ENCODE results near the gene AMBRA1.

Gene AMBRA1

DNA sequence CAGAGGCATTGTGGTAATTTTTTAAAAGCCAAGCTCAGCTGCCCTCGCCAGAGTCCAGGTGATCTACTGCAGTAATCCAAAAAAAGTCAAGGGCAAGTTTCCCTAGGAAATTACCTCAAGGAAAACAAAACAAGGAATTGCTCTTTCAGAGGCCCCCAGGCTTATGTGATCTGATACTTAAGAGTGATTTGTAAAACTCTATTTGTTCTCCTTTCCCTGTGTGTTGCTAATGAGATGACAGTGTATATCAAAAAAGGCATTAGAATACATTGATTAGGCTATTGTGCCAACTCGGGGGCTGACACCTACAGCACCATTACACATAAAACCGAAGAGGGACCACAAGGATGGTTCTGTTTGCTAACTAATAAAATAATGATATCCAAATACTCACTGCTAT, 157.7 kb downstream of the AMBRA1 start:
- no peak for DNase-seq

DNA sequence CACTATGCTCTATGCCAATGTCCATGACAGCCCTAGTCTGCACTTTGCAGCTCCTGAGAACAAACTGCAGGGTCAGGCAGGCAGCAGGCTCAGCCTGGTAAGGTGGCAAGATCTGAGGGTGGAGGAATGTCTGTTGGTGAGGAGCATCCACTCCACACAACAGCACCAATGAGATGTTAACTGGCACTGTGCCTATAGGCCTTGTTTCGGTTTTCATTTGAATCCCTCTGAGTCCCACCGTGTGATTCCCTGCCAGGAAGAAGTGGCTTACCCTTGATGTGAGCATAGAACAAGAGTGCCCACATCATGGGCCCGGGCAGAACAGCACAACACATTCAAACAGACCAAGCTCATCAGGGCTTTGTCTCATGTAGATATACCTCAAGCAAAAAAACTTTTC, 158.1 kb downstream of the AMBRA1 start:
- no peak for DNase-seq

DNA sequence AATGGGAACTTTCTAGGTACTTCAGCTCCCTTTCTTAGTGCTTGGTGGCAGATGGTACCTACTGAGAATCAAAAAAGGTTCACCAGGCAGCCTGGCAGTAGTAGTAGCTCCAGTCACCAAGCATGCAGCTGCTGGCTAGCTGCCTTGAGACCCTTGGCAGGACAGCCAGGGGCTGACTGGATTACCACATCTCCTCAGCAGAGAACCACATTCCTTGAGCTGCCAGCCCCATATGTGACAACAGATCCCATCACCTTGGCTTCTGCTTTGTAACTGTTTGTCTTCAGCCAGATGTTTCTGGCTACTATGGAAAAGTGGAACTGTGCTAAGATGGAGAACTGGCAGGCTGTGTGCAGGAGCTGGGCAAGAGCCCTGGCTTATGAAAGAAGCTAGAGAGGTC, 162.6 kb downstream of the AMBRA1 start:
- DNase-seq, result no peak

DNA sequence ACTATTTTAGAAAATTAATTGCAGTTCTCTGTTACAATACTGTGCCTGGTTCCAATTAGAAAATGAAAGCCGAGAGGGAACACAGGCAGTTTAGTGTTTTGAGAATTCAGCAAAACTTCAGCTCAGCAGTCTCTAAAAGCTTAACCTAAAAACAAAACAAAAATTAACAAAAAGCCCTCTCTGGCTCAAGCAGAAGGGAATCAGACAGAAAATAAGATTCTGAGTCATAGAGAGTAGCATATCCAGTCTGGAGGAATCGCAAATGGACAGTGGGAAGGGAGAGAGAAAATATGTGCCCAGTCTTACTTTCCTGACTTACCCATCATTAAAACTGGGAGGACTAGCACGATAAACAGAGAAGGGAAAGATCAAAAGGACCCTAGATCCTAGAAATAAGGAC, 164.1 kb downstream of the AMBRA1 start:
- DNase-seq, result no peak

DNA sequence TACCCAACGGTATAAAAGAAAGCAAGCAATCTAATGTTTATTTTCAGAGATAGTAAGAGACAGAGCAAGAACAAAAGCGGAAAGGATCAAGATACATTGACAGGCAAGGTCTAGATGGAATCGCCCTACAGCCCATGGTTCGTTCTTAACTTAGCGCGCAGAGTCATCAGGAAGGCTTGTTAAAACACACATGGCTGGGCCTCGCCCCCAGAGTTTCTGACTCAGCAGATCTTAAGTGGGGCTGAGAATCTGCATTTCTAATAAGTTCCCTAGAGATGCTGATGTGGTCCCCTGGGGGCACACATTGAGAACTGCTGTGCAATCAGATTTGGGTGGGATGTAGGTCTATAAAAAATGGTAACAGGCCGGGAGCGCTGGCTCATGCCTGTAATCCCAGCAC, 166.5 kb downstream of the AMBRA1 start:
- DNase-seq, result no peak

DNA sequence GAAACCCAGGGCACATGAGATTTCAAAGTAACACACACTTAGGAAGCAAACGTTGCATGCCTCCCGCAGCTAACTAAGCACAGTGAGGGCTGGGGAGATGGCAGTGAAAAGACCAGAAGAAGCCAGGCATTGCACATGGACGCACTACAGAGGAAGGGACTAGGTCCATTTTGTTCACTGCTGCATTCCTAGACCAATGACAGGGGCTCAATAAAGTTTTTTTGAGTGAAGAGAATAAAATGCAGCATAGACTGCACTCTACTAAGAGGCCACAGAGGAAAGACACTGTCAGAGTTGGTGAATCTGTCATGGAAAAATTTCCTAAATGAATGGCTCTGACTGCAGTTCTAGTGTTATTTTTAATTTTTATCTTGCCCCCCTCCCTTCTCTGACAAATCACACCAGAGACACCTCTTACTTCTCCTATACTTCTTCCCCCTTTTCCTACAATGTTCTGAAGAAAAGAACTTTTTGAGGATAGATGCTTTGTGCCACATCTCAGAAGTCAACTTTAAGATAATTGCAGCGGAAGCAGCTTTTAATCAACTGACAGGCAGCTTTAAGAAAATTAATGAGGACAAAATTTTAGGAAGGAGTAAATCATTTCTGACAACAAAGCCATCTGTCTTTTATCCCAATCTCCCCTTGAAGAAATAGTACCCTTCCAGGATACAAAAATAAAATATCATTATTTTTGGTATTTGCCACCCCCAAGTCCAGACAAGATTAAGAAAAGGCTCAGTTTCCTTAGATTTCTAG, 167.4 kb downstream of the AMBRA1 start:
- DNase-seq, result no peak

DNA sequence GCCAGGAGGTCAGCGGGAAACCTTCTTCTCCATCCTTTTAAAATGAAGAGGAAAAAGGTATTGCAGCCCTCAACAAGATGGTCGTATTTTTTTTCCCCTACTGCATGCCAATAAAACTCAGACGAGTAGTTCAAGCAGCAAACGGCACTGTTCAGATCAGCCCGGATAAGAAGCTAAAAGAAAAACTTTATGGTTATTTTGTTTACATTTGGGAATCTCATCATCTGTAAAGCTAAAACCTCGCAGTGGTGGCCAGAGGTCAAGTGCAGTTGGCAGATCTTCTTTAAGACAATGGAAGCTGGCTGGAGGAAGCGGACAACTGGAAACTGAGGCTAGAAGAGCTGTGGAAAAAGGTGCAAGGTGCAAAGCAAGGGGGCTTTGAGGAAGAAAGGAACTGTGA, 171.2 kb downstream of the AMBRA1 start:
- no peak for DNase-seq

DNA sequence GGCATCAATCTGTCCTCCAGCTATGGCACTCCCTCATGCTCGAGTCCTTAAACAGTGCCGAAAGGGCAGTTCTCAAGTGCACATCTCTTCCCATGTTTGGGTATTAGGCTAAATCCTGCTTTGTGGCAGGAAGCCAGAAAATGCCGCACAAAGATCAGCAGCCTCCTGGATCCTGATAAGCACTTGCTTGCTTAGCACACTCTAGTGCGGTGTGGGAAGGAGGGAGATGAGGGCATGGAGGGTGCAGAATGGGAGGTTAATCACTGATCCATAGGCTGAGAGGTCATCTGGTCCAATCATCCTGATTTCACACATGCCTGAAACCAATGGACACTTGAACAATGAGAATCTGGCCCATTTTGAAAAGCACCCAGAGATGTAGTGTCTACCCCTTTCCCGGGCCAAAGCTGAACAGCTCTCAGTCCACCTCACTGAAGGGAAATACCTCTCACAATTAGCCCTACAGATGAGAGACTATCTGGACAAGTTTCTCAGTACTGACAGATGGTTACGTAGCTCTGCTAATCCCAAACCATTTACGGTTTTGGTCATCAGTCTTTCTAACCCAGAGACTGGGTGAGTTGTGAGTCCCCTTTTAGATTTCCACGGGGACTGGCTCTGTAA, 172.5 kb downstream of the AMBRA1 start:
- no peak for DNase-seq

DNA sequence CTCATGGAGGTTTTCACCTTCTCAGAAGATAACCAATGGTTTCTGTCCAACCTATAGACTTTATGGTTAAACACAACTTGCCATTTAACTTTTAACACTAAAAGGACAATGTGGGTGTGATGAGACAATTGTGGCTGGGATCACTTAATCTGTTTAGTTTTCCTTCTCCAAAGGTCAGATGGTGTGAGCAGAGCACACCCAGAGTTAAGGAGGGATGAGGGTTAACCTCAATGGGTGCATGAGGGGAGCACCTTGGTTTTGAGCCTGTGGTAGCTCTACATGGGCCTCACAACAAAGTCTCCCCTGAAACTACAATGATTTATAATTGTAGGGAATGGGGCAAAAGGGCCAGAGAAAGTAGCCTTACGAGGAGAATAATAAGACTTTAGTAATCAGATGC, 173.3 kb downstream of the AMBRA1 start:
- DNase-seq, result no peak

DNA sequence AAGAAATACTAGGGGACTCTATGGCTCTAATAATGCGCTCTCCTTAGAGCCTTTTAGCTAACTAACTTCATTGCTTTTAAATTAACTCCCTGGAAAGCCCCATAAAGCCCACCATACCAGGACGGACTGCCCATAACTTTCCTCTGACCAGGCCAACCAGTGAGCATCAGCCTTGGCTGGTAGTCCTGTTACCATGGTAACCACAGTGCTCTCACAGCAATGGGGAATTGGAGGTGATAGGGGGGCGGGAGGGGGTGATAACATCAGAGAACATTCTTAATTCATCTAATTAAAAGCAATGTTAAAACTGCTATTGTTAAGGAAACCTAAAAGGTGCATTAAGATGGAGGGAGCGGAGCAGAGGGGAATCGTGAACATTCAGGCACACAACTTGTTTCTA, 175.1 kb downstream of the AMBRA1 start:
- DNase-seq, result no peak

DNA sequence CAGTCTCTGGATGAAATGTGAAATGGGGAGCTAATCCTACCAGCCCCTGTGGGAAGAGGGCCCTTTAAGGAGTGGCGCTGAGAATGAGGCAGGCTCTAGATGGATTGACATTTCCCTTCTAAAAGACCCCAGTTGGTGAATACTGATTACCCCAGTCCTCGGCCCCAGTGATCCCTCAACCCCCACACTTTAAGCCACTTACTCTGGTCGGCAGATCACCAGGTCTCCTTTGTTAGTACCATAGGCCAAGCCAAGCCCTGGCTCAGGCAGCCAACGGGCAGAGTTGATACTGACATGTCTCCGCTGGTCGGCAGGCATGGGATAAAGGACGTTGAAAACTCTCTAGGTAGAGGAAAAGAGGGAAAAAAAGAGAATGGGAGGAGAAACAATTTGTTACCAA, 176.1 kb downstream of the AMBRA1 start:
- no peak for DNase-seq

DNA sequence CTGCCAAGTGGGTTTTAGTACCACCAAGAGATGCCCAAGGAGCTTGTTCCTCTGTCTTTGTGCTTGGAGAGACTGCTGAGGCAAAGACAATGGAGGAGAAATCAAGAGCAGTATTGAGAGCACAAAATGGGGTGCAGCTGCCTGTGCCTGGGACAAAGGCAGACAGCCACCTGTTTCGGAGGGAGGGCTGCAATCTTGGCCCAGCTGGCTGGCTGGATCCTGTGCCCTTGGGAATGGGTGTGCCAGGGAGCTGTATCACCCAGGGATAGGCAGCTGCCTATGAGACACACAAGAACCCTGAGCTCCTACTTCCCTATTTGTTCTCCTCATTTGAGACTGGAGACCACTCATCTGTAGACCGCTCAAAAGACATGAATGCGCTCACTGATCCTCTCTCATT, 178.9 kb downstream of the AMBRA1 start:
- no peak for DNase-seq

DNA sequence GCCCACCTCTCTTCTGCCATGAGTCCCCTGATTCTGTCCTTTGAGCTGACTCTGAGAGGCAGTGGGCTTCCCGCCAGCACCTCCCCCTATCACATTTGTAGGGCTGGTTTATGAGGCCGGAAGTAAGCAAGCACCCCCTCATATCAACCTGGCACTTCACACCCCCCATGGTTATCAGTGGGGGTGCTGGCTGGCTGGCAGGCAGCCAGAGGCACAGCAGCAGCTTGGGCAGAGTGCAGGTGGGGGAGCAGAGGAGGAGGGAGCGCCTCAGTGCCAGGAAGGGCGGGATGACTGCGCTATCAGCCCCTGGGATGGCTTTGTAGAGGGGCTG, 179.4 kb downstream of the AMBRA1 start:
- DNase-seq, result no peak

DNA sequence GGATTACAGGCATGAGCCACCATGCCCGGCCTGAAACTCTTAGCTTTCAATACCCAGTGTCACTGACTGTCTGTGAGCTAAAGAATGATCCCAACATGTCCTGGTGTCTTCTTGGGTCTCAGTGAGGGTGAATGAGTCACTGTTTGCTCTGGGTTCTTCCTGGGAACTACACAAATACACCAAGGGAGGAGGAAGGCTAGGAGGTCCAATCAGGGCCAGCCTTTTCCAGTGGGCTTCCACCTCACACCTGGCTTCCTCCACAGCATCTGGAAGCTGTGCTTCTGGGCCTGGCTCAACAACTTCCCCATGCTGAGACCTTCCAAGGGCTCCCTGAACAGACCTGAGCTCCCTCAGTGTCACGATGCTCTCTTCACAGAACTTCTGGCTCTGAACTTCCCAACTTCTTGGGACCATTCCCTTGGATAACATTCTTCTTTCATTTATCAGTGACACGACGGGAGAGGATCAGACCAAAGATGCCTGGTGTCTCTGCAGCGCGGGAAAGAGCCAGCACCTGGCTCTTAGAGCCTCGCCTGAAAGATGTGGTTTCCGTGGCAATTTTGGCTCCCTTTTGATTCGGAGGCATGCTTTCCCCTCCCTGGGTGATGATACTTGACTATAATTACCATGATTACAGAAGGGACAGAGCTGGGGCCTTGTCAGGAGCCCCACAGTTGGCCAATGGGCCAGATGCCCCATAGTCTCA, 179.9 kb downstream of the AMBRA1 start:
- no peak for DNase-seq

DNA sequence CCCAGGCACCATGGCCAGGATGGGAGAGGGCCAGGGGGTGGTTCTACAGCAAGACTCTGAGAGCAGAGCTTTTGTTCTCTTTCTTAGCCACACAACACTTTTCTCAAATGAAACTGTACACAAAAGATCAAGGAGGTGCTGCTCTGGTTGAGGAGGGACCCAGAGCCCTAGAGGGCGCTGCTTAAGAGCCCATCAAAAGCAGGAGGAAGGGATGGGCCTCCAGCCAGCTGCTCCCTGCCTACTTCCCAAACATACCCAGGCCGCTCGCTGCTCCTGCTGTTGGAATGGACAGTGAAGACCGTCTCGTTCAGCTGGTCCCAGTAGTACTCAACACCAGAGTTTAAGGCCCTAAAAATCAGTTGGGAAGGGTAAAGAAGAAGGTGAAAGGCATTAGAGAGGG, 183.8 kb downstream of the AMBRA1 start:
- DNase-seq, result no peak

DNA sequence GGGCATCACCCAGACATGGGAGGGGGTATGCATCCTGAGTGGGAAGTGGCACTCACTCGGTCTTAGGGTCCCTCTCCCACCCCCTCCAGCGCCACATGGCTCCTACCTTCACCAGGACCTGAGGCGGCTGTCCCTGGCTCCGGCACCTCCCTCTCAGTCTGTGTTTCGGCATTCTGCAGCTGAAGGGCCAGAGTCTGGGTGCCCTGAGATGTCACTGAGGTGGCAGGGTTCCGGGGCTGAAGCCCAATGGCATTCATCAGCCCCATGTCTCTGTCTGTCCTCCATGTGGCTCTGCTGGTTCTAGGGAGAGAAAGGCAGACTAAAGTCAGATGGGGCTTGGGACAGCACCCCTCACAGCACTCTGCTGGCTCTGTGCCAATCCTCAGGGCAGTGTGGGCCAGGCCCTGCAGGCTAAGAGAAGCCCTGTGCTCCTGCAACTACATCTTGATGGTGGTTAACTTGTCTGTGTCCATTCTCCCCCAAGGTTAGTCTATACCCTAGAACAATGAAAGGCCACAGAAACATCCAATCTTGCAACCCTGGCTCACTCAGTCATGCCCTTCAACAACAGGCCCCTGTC, 185.3 kb downstream of the AMBRA1 start:
- no peak for DNase-seq

DNA sequence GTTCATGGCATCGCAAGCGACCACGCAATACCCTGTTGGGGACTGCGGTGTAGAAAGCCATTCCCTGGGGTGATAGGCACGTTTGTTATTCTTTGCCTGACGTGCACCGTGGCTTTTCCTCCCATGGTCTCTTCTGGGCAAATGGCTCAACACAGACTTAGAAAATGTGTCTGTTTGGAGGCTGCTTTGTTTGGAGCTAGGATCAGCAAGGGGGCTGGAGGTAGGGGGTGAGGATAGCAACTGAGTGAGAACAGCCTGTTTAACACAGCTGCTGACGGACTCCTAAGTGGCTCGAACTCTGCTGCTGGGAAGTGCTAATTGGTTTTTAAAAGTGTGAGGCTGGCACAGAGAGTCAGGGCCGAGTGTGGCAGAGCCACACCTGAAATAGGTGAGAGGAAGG, 186.2 kb downstream of the AMBRA1 start:
- DNase-seq, result no peak

DNA sequence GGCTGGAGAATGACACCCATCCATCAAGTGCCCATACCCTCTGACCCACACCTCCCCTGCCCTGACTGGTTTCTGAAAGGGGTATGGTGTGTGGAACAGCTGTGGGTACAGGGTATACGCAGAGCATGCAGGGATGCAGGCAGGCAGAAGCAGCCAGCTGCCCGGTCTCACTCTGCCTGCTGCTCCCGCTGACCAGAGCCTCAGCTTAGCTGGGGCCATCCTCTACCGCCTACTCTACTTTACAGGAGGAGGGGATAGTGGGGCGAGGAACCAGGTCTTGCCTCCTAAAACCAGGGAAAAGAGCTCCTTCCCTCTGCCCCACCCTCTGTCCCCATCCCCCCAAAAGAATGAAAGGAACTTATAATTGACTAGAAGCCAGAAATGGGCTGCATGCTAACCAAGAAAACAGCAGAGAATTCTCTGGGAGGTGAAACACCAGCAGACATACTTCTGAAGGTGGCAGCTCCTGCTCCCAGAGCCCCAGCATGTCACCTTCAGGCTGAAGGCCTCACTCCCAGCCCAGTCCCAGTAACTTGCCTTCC, 189.3 kb downstream of the AMBRA1 start:
- no peak for DNase-seq

DNA sequence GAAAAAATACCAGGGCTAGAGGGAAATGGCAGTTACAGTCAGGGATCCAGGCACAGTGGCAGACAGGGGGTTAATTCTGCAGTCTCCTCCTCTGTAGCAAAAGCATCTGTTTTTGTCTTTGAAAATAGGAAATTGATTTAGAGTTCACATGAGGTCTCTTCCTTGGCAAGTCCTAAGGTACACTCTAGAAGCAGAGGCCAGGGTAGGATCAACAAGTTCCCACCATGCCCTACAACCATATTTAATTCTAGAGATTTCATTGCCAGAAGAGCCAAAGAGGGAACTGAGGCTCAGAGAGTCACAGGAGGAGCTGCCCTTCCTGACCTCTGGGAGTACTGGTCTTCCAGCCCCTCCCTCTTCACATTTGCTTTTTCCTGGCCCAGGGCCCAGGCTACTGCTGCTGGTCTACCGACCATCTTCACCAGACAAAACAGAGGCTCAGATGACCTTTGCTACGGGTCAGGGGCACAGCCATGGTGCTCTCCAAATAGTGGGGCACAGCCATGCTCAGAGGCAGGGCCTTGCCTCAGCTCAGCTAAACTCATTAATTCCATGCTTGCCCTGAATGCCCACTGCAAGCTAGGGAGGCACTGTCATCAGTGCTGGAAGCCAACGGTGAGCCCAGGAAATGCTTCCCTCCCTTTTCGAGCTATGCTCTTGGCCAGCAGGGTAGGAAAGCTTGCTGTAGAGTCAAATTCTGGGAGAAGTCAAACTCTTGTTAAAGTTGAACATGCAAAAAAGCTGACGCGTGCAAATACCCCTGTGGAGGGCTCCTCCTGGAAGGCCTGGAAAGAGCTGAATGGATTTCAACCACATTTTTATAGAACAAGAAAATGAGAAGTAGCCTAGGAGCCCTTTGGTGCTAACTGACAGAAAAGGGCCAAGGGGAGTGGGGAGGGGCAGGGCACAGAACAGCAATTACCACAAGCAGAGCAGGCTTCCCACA, 190.6 kb downstream of the AMBRA1 start:
- DNase-seq, result no peak

DNA sequence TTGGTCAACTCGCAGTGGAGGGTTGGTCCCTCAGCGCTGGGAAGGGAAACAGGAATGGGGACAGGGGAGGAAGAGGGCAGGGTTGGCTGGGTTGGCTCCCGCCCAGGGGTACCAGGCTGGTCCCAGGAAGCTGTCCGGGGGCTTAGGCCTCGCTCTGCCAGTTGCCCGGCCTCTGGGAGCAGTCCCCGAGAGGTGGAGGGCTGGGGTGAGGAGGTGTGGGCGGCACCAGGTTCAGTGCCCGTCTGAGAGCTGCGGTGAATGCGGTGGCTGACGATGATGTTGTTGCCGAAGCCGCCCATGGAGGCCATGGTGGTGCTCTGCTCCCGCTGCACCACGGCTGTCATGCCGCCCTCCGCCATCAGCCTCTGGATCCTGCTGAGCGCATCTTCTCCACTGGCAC, 196.3 kb downstream of the AMBRA1 start:
- no peak for DNase-seq

DNA sequence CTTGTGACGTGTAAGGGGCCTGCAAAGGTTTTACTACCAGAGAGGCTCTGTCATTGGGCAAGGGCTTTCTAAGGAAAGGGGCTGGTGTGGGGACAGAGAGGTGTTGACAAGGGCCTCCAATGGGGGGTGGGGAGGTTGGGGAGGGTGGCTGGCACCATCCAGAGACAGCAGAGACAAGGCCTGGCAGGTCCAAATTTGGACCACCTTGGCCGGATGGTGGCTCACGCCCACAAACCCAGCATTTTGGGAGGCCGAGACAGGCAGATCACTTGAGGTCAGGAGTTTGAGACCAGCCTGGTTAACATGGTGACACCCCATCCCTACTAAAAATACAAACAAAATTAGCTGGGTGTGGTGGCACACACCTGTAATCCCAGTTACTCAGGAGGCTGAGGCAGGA, 200.1 kb downstream of the AMBRA1 start:
- DNase-seq, result no peak

DNA sequence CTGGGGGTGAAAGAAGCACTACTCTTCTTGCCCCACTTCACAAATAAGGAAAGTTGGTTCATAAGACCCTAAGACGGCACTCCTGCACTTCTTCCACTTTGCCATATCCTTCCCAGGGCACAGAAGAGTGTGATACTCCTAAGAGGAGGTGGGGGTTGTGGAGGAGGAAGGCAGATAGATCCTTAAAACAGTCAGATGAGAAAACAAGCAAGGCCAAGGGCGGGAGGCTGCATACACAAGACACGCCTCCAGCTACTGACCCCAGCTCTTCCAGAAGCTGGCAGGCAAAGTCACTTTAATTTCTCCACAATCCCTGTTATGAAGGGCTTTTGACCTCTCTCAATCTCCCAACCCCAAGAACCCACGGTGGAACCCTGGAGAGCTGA, 200.6 kb downstream of the AMBRA1 start:
- DNase-seq, result no peak
